DND-41 (cell line): ENCODE results near the gene ARIH2.

Source experiments
- EZH2 ChIP-seq: IDR thresholded peaks from 3 replicates; pipeline ENCODE4 v1.6.1; 2012; ENCODE audit warnings: borderline replicate concordance, low read depth, mild to moderate bottlenecking, moderate library complexity, low read length, inconsistent platforms; ENCODE audit not compliant: severe bottlenecking
- TF ChIP-seq, protein P1 (sequence below): IDR thresholded peaks from 2 replicates; pipeline ENCODE4 v1.5.1; 2012; ENCODE audit warnings: borderline replicate concordance, low read length, moderate library complexity, mild to moderate bottlenecking; ENCODE audit not compliant: poor library complexity, severe bottlenecking; ENCODE audit errors: extremely low read depth

DNA sequence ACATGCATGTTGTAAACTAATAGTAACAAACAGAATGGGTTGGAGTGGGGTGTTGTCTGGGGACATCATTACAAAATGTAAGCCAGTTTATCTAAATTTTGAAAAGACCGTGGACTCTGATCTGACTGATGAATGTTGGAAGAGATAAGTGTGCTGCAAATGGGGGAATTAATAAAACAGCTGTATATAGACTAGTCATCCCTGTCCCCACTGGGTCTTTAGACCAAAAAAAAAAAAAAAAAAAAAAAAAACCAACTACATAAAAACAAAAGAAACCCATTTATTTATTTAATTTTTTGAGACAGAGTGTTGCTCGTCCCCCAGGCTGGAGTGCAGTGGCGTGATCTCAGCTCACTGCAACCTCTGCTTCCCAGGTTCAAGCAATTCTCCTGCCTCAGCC lies 20.0 kb downstream of the ARIH2 start:
- TF ChIP-seq, protein P1, sequence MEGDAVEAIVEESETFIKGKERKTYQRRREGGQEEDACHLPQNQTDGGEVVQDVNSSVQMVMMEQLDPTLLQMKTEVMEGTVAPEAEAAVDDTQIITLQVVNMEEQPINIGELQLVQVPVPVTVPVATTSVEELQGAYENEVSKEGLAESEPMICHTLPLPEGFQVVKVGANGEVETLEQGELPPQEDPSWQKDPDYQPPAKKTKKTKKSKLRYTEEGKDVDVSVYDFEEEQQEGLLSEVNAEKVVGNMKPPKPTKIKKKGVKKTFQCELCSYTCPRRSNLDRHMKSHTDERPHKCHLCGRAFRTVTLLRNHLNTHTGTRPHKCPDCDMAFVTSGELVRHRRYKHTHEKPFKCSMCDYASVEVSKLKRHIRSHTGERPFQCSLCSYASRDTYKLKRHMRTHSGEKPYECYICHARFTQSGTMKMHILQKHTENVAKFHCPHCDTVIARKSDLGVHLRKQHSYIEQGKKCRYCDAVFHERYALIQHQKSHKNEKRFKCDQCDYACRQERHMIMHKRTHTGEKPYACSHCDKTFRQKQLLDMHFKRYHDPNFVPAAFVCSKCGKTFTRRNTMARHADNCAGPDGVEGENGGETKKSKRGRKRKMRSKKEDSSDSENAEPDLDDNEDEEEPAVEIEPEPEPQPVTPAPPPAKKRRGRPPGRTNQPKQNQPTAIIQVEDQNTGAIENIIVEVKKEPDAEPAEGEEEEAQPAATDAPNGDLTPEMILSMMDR, result no peak
- TF ChIP-seq EZH2, result no peak
